Left ventricle myocardium superior (tissue), 1 donor: ENCODE measurements around the gene LTBP2. TPM values are rescaled to one million over a fixed set of nuclear protein-coding genes. Genes with fewer than 3 reads are reported as not detected.

ENCODE experiments used
- ATAC-seq: fragments of 200-7000 bp; cut with Tn5 transposase; one replicate; pipeline ENCODE4 v1.9.1; 2020; ENCODE audit warnings: mild to moderate bottlenecking, moderate library complexity
- DNase-seq: peaks from one replicate; pipeline ENCODE4 v3.0.0-alpha.2; 2020
- intact Hi-C: fragments of 100-400 bp; cut with micrococcal nuclease; formaldehyde crosslinking; loops from one replicate; pipeline ENCODE4 v1.11.0; 2022
- total RNA-seq: library from RNA; stranded (reverse); fragmentation: NEBNext Ultra II Directional; extraction: Animal tissue kit (Norgen Biotek cat#: 25700); gene quantifications from one replicate; pipeline ENCODE4 v1.2.1, GENCODE V29; 2021
- donor health status: DM: no; HTN: yes; CAD: no; lungs with severe emphysema.

The LTBP2 gene
- total RNA-seq, 1 donor from 2014 or later = 16.0 TPM

DNA sequence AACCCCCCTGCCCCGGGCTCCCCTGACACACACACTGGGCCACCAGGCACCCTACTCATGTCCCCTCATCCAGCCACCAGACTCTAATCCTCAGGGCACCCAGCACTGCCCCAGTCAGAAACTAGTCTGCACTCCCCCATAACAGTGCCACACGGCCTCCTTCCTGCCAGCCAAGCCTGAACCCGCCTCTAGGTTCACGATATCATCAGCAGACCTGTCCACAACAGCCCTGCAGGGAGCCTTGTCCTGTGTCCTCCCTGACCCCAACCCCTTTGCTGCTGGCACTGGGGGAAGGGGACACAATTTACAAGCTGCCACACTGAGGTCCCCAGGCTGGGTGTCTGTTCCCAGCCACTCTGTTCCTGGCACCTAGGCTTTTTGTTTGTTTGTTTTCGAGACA, 33.6 kb downstream of the LTBP2 start:
- ATAC-seq (no peak), DNase-seq (no peak)

DNA sequence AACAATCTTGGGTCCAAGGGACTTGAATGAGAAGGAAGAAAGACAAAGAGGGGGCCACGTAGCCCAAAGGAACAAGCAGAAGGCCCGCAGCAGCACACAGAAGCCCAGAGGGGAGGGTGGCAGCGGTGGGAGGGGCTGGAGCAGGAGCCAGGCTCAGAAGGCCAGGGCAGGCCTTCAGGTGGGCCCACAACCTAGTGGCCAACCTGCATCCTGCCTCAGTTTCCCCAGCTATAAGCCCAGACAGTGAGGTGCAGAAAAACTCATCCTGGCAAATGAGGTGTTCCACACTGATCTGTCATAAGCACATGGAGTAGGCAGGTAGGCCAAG, 34.1 kb downstream of the LTBP2 start:
- no peak for DNase-seq
- intact Hi-C loops = no loop called here
- no peak for ATAC-seq

More for the DNA sequence above, 33.6 kb downstream of the LTBP2 start:
- intact Hi-C loops = no loop called here

DNA sequence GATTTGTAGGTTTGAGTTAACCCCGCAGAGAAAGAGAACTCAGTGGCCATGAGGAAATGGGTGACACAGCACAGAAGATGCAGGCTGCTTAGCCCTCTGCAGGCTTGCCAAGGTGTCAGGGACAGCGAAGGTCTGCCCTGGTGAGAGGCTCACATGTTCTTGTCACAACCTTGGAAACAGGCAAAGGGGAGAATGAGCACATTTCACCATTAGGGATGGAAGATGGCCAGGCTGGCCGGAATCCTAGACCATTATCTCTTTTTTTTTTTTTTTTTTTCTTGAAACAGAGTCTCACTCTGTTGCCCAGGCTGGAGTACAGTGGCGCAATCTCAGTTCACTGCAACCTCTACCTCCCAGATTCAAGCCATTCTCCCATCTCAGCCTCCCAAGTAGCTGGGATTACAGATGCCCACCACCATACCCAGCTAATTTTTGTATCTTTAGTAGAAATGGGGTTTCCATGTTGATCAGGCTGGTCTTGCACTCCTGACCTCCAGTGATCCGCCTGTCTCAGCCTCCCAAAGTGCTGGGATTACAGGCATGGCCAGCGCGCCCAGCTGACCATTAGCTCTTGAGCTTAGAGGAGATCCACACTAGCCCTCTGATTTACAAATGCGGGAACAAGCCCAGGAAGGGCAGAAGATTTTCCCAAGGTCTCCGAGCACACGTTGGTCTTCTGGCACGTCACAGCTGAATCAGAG, 34.6 kb downstream of the LTBP2 start:
- peak; percentile 70 for DNase-seq
- intact Hi-C loops = no loop called here
- peak; percentile 68 for ATAC-seq

DNA sequence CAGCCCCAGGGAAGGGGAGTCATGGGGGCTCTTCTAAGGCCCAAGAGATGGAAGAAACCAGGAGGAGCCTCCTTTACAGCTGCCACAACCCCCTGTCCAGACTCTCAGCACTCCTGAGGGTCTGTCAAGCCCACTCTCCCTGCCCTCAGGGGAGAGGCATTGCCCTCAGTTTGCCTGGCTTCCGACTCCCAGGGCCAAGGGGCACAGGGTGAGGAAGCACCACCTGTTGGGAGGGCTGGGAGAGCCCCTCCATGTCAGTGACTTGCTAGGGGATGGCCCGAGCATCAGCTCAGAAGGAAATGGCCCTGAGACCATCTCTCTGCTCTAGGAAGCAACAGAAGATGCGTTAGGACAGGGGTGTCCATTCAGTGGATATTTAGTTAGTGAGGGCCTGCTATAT, 36.1 kb downstream of the LTBP2 start:
- intact Hi-C loops = no loop called here
- no peak for DNase-seq
- ATAC-seq = no peak

DNA sequence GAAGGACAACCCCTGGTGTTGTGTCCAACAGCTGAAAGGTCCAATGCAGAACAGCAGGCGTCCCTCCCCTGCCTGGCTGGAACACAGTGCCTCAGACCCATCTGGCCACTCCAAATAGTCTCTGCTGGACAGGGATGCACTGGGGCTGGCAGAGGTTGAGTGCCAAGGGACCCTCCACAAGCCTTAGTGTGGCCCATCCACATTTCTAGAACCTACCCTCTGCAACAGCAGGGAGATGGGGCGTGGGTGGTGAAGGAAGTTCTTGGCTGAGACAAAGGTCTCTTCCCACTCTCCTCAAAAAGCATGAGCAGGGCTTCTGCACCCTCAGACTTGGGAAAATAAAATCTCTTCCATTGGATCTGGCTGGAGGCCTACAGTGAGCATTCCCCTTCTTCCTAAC, 36.5 kb downstream of the LTBP2 start:
- intact Hi-C loops = no loop called here
- ATAC-seq (no peak), DNase-seq (no peak)

DNA sequence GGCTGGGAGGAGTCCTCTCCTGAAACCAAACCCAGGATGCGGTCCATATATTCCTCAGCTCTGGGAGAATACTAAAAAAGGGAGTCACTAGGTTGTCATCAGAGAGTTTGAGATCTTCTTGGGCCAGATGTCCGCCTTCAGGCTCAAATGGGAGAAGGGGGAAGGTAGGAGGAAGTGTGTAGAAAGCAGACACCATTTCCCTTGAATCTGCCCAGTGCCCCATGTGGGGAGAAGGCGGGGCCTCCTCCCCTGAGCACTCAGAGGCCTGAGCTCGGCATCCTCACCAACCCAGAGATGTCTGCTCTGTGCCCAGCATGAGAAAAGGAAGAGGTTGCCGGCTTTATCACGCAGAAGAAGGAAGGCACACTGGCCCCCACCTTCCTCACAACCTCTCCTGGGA, 37.3 kb downstream of the LTBP2 start:
- no peak for DNase-seq
- intact Hi-C loops = no loop called here

DNA sequence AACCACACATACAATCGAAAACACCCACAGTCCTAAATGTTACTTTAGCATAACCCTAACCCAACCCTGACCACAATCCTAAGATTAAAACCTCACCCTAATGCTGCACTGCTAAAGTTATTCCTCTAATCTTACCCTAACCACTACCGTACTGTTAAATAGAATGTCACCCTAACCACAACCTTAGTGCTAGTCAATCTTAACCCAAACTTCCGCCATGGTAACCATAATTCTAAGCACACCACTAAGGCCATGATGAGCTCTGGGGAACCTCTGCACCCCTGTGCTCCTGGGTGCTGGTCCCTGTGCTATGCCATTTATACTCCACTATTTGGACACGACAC, 38.0 kb downstream of the LTBP2 start:
- no peak for DNase-seq
- intact Hi-C loops = no loop called here
- ATAC-seq = no peak

More for the DNA sequence above, 37.3 kb downstream of the LTBP2 start:
- ATAC-seq = no peak

DNA sequence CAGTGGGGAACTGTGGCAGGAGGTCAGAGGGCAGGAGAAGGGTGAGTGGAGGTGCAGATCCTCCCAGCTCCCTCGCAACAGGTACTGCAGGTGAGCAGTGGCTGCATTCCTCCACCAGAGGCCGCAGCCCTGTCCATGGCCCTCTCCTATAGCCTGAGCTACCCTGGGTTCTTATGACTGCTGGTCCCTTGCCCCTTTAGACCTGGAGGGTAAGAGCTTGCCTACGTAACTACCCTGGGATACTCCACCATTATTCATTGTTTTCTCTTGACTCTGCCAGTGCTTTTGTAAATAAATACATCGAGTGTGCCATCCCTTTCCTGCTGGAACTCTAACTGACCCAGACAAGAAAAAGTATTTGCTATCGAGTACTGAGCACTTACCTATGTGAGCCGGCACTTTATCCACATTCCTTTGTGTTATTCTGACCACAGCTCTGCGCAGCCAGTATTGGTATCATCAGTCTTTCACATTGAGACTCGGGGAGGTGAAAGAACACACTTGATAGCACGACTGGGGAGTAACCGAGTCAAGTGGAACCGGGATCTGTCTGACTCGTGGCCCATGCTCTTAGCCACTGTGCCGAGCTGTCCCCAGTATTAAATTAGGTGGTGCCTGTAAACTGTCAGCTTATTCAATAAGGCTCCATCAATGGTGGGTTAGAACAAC, 38.5 kb downstream of the LTBP2 start:
- intact Hi-C loops = no loop called here
- no peak for ATAC-seq
- DNase-seq = no peak

DNA sequence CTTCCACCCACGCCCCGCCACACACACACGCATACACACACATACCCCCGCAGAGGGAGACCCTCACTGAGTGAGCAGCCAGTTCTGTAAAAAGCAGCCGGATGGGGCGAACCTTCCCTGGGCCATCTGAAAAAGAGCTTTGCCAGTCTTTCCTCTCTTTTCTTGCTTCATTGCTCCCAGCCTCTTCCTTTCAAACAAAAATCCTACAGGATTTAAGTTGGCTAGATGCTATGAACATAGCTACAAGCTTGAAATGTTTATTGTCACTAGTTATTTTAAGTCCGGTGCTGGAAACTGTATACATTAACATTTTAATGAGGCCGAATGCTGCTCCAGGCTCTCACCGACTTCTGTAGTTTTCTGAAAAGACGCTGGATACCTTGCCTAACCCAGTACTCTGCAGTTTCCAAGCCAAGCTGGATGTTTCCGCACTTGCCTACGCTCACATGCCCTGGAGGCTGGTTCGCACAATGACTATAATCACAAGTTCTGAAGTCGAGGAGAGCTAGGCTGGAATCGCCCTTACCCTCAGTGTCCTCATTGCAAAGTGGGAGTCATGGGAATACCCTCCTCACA, 39.2 kb downstream of the LTBP2 start:
- no peak for DNase-seq
- intact Hi-C loops = no loop called here
- no peak for ATAC-seq

DNA sequence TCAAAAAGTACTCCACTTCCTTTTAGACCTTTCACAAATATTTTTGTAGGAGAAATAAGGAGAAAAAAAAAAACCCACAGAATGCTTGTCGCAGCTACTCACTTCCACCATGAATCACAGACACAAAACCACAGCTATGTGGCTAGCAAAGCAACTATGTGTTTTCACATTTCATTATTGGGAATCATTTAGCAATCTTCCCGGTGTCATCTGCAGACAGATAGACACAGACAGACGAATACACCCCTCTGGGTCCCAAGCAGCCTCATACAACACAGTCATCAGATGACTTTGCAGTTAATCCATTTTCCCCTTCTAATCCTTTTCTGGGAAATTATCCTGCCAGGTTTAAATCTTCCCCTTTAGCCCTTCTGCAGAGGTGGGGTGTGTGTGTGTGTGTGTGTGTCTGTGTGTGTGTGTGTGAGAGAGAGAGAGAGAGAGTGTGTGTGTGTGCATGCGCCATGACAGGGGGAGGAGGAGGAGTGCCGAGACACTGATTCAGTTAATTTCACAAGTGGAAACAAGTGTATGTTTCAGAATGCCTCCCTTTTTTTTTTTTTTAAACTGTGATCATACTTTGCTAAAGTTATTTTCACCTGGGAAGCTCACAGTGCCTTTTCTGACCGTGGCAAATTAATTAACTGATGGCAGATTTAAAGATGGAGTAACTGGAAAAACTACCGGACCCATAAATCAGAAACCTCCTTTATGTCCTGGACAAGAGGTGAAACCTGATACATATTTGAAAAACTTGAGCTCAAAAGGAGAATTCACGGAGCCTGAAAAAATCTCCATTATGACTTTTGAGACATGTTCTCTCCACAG, 39.9 kb downstream of the LTBP2 start:
- intact Hi-C loops = no loop called here
- peak; percentile 42 for ATAC-seq
- no peak for DNase-seq

DNA sequence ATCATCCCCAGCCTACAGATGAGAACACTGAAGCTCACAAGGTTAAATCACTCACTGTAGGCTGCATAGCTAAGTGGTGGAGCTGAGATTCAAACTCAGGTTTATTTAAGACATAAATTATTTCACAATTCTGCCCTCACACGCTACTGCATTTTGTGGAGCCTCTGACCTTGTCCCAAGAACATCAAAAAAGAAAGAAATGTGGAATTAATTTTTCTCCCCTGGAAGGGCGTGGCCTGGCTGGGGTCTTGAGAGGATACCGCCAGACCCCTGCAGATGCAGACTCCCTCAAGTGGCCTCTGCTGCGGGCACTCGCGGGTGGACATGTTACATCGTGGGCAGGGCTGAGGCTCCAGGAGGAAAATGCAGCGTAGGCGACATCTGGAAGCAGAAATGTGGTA, 40.6 kb downstream of the LTBP2 start:
- ATAC-seq = peak; percentile 16
- no peak for DNase-seq
- intact Hi-C loops = no loop called here

DNA sequence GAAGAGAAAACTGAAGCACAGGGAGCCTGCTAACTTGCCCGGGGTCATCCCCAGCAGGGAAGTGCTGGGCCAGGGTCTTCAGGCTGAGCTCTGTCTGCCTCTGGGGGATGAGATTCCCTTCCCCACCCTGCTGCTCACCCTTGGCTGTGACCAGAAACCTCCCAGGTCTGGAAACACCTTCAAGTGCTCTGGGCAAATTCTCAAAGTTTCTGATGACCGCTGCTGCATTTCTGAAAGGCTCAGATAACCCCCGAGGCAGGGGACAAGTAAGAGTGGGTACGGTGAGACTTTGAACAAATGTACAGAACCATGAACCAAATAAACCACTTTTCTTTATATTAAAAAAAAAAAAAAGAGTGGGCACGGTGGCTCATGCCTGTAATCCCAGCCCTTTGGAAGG, 41.3 kb downstream of the LTBP2 start:
- DNase-seq = no peak
- no peak for ATAC-seq
- intact Hi-C loops = no loop called here

DNA sequence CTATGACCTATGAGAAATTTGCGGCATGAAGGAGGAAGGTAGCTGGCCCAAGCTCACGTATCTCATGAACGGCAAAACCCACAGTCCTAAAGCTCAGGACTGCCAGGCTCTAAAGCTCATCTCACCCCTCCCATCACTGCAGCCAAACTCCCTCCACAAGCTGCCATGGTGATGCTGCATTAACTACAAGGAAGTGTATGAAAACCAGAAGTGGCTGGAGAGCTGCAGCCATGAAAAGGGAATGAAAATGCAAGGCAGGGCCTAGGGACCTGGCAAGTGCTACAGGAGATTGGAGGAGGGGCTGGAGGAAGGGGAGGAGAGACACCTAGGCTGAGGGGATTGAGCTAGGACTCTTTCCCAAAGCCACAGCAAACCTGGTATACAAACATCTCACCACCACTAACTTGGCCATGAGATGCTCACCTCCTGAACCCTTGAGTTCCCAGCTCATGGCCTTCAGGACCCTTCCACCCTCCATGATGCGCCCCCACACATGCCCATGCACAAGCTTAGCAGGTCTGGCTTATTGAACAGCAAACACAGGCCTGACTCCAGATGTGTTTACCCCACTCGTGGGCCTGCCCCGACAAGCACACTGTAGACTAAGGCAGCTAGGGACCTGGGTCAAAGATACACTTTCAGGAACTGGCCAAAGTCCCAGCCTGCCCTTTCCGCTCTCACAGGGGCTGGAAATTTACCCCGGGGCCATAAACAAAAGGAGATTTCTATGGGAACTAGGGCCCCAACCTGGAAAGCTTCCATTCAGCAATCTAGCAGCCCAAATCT, 42.0 kb downstream of the LTBP2 start:
- ATAC-seq = no peak
- no peak for DNase-seq
- intact Hi-C loops = no loop called here

DNA sequence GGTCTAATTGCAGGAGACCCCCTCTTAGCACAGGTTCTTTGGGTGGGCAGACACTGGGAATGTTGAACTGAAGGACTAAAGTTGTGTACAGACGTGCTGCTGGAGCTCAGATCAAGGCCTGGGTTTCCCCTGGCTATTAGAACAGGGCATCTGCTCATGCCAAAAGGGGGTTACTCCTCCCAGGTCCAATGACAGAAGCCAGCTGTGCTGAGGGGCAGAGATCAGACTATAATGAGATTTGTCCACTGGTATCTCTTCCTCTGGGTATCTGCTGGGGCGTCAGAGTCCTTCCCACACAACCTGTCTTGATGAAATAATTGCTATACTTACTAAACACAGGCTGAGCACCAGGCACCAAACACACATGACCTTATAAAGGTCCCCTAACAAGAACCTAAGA, 42.6 kb downstream of the LTBP2 start:
- DNase-seq = no peak
- intact Hi-C loops = no loop called here
- ATAC-seq = no peak

DNA sequence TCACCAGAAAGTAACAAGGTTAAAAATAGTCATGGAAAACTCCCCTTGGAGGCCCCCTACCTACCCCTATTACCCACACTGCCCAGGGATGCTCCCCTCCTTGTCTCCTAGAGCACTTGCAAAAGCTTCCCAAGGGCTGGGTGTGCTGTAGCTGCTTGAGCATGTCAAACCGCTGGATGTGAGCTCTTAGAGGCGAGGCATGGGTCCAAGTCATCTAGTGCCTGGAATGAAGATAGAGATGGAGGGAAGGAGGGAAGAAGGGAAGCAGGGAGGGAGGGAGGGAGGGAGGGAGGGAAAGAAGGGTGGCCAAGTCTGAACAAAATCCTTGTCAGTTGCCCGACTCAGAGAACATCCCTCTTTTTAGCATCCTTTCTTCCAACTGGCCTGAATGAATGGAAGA, 43.1 kb downstream of the LTBP2 start:
- intact Hi-C loops = no loop called here
- peak; percentile 73 for ATAC-seq
- peak; percentile 67 for DNase-seq

DNA sequence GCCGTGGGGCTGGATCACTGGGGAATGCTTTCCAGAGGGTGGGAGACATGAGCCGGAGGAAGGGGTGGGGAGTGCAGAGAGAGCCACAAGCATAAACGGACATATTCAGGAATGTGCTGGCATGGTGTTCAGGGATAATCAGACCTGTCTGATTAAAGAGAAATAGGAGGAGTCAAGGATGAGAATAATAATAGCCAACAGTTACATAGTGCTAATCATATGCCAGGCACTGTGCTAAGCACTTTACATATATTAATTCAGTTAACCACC, 43.7 kb downstream of the LTBP2 start:
- no peak for DNase-seq
- ATAC-seq = no peak
- intact Hi-C loops = no loop called here

DNA sequence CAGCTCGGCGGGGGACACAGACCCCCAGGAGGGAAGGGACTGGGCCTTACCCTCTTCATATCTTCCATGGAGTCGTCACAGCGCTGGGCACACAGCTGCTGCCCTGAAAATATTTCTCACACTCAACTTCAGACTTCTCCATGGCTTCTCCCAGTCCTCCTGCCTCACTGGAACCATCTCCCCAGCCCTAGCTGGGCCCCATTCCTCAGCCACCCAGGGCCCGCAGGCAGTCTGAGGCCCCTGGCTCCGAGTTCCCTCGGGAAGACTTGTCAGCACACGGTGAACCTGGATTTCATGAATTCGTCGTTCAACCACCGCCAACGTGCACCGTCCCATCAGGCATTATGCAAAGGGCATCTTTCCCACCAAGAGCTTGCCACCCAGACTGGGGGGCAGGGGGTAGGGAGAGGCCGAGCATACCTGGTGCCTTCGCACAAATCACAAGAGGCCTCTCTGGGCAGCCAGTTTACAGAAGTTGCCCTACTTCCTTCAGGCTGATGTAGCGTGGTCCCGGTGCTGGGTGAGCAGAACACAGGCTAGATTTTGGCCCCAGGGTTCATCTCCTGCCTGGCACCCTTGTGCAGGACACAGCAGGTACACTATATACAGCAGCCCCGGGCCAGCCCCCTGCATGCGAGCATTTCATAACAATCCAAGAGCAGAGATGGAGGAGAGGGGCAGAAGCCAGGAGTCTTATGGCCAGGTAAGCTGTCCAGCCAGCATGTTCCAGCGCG, 44.2 kb downstream of the LTBP2 start:
- ATAC-seq = no peak
- DNase-seq = no peak
- intact Hi-C loops = no loop called here

DNA sequence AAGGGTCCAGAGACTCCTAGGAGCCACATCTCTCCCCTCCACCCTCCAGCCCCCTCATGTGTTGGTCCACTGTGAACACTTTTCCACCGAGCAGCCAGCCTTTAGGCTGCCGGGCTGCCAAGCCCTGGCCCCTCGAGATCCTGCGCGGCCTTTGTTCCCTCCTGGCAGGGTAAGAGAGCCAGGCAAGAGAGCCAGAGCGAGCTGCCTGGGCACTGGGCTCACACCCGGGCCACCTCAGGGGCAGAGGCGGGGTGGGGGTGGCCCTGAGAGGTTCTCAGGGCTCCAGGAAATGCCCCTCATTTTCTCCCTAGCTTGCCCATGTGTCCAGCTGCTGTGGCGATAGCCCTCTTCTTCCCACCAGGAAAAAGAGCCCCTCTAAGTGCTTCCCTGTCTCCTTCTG, 44.8 kb downstream of the LTBP2 start:
- DNase-seq (no peak), ATAC-seq (no peak)
- intact Hi-C loops = no loop called here
